Neural cell (in vitro differentiated cells): ENCODE data around the gene KNTC1.

Source experiments
- EP300 ChIP-seq: fragments of 450-650 bp; conservative IDR thresholded peaks from 2 replicates; pipeline ENCODE4 v1.6.1; 2014; ENCODE audit warnings: antibody characterized with exemption, mild to moderate bottlenecking, moderate library complexity; ENCODE audit not compliant: poor library complexity, severe bottlenecking
- RAD21 ChIP-seq: fragments of 450-650 bp; conservative IDR thresholded peaks from 2 replicates; pipeline ENCODE4 v1.6.1; 2014; ENCODE audit warnings: antibody characterized with exemption, mild to moderate bottlenecking, moderate library complexity
- SMC3 ChIP-seq: fragments of 450-650 bp; conservative IDR thresholded peaks from 2 replicates; pipeline ENCODE4 v1.6.1; 2014; ENCODE audit warnings: antibody characterized with exemption, mild to moderate bottlenecking, moderate library complexity; ENCODE audit not compliant: poor library complexity
- TAF1 ChIP-seq: IDR thresholded peaks from 2 replicates; pipeline ENCODE4 v1.6.1; 2012; ENCODE audit warnings: low read depth
- TF ChIP-seq, protein P1 (sequence below): fragments of 450-650 bp; IDR thresholded peaks from 2 replicates; pipeline ENCODE4 v1.5.1; 2014; ENCODE audit warnings: antibody characterized with exemption, mild to moderate bottlenecking, moderate library complexity; ENCODE audit not compliant: poor library complexity, severe bottlenecking

DNA sequence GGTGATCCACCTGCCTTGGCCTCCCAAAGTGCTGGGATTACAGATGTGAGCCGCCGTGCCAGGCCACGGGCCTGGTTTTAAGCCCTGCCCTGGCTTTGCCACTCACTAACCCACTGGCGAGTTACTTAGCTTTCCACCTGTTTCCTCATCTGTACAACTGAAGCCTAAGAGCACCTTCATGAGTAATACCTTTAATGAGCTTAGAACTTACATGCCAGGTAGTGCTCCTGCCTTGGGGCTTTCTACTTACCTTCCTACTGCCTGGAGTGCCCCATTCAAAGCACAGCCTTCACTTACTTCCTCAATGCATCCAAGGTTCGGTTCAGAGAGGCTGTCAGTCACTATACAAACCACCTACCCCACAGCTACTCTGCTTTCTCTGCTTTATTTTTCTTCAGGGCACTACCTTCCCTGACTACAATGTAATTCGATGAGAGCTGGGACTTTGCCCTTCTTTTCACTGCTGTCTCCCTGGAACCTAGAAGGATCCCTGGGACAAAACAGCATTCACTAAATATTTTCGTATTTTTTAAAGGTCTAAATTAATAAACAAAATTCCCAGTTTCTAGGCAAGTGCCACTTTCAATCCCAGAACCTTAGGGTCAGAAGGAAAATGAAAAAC is 40.1 kb upstream of the KNTC1 start:
- TF ChIP-seq, protein P1, sequence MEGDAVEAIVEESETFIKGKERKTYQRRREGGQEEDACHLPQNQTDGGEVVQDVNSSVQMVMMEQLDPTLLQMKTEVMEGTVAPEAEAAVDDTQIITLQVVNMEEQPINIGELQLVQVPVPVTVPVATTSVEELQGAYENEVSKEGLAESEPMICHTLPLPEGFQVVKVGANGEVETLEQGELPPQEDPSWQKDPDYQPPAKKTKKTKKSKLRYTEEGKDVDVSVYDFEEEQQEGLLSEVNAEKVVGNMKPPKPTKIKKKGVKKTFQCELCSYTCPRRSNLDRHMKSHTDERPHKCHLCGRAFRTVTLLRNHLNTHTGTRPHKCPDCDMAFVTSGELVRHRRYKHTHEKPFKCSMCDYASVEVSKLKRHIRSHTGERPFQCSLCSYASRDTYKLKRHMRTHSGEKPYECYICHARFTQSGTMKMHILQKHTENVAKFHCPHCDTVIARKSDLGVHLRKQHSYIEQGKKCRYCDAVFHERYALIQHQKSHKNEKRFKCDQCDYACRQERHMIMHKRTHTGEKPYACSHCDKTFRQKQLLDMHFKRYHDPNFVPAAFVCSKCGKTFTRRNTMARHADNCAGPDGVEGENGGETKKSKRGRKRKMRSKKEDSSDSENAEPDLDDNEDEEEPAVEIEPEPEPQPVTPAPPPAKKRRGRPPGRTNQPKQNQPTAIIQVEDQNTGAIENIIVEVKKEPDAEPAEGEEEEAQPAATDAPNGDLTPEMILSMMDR: no peak
- no peak for TF ChIP-seq RAD21
- no peak for TF ChIP-seq EP300
- no peak for TF ChIP-seq SMC3
- TF ChIP-seq TAF1: no peak
